Neural cell (in vitro differentiated cells): ENCODE results near the gene SNTG2.

Source experiments
- MXI1 ChIP-seq: fragments of 450-650 bp; conservative IDR thresholded peaks from 2 replicates; pipeline ENCODE4 v1.6.1; 2014; ENCODE audit warnings: antibody characterized with exemption, mild to moderate bottlenecking; ENCODE audit not compliant: poor library complexity, severe bottlenecking
- POLR2AphosphoS5 ChIP-seq: IDR thresholded peaks from 2 replicates; pipeline ENCODE4 v1.6.1; 2012
- TF ChIP-seq, protein P1 (sequence below): fragments of 450-650 bp; IDR thresholded peaks from 2 replicates; pipeline ENCODE4 v1.5.1; 2014; ENCODE audit warnings: antibody characterized with exemption, mild to moderate bottlenecking, moderate library complexity; ENCODE audit not compliant: poor library complexity, severe bottlenecking

DNA sequence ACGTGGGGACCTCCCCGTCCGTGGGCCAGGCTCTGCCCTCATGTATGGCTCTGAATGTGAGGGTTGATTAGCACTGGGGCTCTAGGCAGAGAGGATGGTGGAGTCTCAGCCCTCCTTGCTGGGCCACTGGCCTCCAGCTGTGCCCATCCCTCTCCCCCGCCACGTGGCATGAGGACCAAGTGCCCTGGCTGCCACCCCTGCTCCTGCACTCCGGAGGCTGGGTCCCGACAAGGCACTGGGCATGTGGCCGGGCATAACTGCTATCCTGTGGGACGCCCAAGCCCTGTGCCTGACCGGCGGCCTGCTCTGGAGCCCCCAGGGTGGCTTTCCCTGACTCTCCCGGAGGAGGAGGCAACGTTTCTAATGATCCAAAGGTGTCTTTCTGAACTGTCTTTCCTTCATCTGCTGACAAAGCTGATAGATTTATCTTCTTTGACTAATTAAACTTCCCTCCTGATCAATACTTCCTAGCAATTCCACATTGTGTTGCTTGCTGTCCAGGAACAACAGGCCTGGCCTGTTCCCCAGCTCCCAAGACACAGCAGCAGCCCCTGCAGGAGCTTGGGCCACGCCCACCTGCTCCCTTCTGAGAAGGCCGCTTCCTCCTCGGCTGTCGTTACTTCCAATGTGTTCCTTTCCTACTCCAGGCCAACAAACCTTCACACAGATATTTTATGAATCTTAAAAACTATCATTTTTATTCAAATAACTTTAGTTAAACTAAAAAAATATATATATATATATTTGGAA is 132.0 kb downstream of the SNTG2 start:
- TF ChIP-seq MXI1 = no peak
- TF ChIP-seq, protein P1, sequence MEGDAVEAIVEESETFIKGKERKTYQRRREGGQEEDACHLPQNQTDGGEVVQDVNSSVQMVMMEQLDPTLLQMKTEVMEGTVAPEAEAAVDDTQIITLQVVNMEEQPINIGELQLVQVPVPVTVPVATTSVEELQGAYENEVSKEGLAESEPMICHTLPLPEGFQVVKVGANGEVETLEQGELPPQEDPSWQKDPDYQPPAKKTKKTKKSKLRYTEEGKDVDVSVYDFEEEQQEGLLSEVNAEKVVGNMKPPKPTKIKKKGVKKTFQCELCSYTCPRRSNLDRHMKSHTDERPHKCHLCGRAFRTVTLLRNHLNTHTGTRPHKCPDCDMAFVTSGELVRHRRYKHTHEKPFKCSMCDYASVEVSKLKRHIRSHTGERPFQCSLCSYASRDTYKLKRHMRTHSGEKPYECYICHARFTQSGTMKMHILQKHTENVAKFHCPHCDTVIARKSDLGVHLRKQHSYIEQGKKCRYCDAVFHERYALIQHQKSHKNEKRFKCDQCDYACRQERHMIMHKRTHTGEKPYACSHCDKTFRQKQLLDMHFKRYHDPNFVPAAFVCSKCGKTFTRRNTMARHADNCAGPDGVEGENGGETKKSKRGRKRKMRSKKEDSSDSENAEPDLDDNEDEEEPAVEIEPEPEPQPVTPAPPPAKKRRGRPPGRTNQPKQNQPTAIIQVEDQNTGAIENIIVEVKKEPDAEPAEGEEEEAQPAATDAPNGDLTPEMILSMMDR = no peak
- no peak for TF ChIP-seq POLR2AphosphoS5
